Stomach (tissue), 4 donors: ENCODE measurements around the gene NCAPD2.

Experiments used
- POLR2A ChIP-seq, 4 donors: fragments of 450-650 bp; IDR thresholded peaks; one replicate each; pipeline ENCODE4 v1.6.1; 2016; ENCODE audit warnings: antibody characterized with exemption in 4 of 4, control low read depth in 2 of 4, mild to moderate bottlenecking in 1 of 4, moderate library complexity in 1 of 4
- POLR2AphosphoS5 ChIP-seq, 3 donors: sonication (generic); formaldehyde crosslinking; IDR thresholded peaks; one replicate each; pipeline ENCODE4 v1.6.1; 2016; ENCODE audit warnings: antibody characterized with exemption in 3 of 3
- TF ChIP-seq, protein P1 (sequence below), 7 experiments: fragments of 450-650 bp in 4 of 7; fragments of 200-600 bp in 3 of 7; sonication (generic) in 3 of 7; IDR thresholded peaks; one replicate each; pipeline ENCODE4 v1.5.1; 2016 to 2019; ENCODE audit warnings: antibody characterized with exemption in 7 of 7, control low read depth in 2 of 7, mild to moderate bottlenecking in 1 of 7

DNA sequence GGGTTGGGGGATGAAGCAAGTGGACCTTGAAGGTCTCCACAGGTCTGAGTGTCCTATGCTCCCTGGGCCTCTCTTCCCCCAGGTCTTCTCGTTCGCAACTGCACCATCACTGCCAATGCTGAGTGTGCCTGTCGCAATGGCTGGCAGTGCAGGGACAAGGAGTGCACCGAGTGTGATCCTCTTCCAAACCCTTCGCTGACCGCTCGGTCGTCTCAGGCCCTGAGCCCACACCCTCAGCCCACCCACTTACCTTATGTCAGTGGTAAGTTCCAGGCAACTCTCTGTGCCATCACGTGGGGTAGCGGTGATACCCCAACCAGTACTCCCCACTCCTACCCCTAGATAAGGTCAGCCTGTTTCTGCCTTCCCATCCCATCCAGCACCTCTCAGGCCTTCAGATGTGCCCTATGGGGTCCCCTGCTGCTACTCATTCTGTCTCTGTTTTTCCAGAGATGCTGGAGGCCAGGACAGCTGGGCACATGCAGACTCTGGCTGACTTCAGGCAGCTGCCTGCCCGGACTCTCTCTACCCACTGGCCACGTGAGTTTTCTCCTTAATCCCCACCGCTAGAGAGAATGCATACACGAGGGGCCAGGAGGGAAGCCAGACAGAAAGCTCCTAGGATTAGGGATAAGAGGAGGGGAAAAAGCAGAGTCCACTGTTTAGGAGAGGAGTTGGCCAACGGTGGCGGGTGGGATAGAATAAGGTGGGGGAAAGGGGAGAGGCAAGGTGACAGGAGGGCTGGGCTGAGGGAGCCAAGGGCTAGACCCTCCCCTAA is 43.6 kb upstream of the NCAPD2 start:
- TF ChIP-seq POLR2A (IDR thresholded peaks at IDR 0.05) = no peak
- TF ChIP-seq POLR2AphosphoS5 (IDR thresholded peaks at IDR 0.05) = no peak
- TF ChIP-seq, protein P1, sequence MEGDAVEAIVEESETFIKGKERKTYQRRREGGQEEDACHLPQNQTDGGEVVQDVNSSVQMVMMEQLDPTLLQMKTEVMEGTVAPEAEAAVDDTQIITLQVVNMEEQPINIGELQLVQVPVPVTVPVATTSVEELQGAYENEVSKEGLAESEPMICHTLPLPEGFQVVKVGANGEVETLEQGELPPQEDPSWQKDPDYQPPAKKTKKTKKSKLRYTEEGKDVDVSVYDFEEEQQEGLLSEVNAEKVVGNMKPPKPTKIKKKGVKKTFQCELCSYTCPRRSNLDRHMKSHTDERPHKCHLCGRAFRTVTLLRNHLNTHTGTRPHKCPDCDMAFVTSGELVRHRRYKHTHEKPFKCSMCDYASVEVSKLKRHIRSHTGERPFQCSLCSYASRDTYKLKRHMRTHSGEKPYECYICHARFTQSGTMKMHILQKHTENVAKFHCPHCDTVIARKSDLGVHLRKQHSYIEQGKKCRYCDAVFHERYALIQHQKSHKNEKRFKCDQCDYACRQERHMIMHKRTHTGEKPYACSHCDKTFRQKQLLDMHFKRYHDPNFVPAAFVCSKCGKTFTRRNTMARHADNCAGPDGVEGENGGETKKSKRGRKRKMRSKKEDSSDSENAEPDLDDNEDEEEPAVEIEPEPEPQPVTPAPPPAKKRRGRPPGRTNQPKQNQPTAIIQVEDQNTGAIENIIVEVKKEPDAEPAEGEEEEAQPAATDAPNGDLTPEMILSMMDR (IDR thresholded peaks at IDR 0.05) = no peak
